SK-N-SH treated with all-trans-retinoic acid at 6 μM for 48 hours (cell line): ENCODE results near the gene SOWAHB.

Source experiments
- CSDC2 ChIP-seq: fragments of 250-450 bp; sonication (Bioruptor Pico); IDR thresholded peaks from 2 replicates; pipeline ENCODE4 v1.5.0; 2020; ENCODE audit warnings: mild to moderate bottlenecking, moderate library complexity
- GLIS3 ChIP-seq: fragments of 250-450 bp; sonication (Bioruptor Pico); IDR thresholded peaks from 2 replicates; pipeline ENCODE4 v1.5.0; 2020; ENCODE audit warnings: mild to moderate bottlenecking, moderate library complexity
- TCF4 ChIP-seq: fragments of 250-450 bp; sonication (Bioruptor Pico); IDR thresholded peaks from 2 replicates; pipeline ENCODE4 v1.8.0; 2021; ENCODE audit warnings: mild to moderate bottlenecking, moderate library complexity, borderline replicate concordance
- ZFP3 ChIP-seq: fragments of 250-450 bp; sonication (Bioruptor Pico); IDR thresholded peaks from 2 replicates; pipeline ENCODE4 v1.5.0; 2020; ENCODE audit warnings: mild to moderate bottlenecking, moderate library complexity
- ZFP30 ChIP-seq: fragments of 450-650 bp; formaldehyde crosslinking; IDR thresholded peaks from 2 replicates; pipeline ENCODE4 v1.5.0; 2022; ENCODE audit warnings: mild to moderate bottlenecking, moderate library complexity
- TF ChIP-seq, protein P1 (sequence below): fragments of 250-450 bp; sonication (Bioruptor Pico); IDR thresholded peaks from 2 replicates; pipeline ENCODE4 v1.8.0; 2020; ENCODE audit warnings: mild to moderate bottlenecking, moderate library complexity, borderline replicate concordance
- TF ChIP-seq, protein P2 (sequence below): fragments of 250-450 bp; sonication (Bioruptor Pico); IDR thresholded peaks from 2 replicates; pipeline ENCODE4 v1.5.1; 2020; ENCODE audit warnings: low read depth, mild to moderate bottlenecking, moderate library complexity

DNA sequence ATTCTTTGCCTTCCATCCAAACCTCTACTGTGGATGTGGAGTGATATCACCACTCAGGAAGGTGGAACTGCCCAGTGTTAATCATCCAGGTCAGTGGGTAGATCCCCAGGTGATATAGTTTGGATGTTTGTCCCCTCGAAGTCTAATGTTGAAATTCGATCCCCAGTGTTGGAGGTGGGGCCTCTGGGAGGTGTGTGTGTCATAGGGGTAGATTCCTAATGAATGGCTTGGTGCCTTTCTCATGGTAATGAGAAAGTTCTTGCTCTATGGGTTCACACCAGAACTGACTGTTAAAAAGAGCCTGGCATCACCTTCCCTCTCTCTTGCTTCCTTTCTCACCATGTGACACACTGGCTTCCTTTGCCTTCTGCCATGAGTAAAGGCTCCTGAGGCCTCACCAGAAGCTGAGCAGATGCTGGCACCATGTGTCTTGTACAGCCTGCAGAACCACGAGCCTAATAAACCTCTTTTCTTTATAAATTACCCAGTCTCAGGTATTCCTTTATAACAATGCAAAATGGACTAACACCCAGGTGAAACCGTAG, 6.8 kb upstream of the SOWAHB start:
- TF ChIP-seq ZFP30 (CRISPR knock-in tag) (no peak), CSDC2 (CRISPR knock-in tag) (no peak), ZFP3 (CRISPR knock-in tag) (no peak), GLIS3 (CRISPR knock-in tag) (no peak), TCF4 (CRISPR knock-in tag) (no peak)
- TF ChIP-seq, protein P1, sequence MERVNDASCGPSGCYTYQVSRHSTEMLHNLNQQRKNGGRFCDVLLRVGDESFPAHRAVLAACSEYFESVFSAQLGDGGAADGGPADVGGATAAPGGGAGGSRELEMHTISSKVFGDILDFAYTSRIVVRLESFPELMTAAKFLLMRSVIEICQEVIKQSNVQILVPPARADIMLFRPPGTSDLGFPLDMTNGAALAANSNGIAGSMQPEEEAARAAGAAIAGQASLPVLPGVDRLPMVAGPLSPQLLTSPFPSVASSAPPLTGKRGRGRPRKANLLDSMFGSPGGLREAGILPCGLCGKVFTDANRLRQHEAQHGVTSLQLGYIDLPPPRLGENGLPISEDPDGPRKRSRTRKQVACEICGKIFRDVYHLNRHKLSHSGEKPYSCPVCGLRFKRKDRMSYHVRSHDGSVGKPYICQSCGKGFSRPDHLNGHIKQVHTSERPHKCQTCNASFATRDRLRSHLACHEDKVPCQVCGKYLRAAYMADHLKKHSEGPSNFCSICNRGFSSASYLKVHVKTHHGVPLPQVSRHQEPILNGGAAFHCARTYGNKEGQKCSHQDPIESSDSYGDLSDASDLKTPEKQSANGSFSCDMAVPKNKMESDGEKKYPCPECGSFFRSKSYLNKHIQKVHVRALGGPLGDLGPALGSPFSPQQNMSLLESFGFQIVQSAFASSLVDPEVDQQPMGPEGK = no peak
- TF ChIP-seq, protein P2, sequence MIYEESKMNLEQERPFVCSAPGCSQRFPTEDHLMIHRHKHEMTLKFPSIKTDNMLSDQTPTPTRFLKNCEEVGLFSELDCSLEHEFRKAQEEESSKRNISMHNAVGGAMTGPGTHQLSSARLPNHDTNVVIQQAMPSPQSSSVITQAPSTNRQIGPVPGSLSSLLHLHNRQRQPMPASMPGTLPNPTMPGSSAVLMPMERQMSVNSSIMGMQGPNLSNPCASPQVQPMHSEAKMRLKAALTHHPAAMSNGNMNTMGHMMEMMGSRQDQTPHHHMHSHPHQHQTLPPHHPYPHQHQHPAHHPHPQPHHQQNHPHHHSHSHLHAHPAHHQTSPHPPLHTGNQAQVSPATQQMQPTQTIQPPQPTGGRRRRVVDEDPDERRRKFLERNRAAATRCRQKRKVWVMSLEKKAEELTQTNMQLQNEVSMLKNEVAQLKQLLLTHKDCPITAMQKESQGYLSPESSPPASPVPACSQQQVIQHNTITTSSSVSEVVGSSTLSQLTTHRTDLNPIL (CRISPR knock-in tag) = no peak
